Activated CD8-positive, alpha-beta memory T cell treated with anti-CD3 and anti-CD28 coated beads for 48 hours (primary cell): ENCODE results near the gene TSTD2.
"Not testable (repeated sequence)": the region's sequence is repeated elsewhere in the genome, so short reads cannot be mapped to it uniquely, and the experiment has no call there.

ENCODE experiments used
- DNase-seq, 3 experiments: peaks; one replicate each; pipeline ENCODE4 v3.0.0-alpha.2; 2020; ENCODE audit warnings: low read depth in 2 of 3, low spot score in 2 of 3

TSTD2 gene

DNA sequence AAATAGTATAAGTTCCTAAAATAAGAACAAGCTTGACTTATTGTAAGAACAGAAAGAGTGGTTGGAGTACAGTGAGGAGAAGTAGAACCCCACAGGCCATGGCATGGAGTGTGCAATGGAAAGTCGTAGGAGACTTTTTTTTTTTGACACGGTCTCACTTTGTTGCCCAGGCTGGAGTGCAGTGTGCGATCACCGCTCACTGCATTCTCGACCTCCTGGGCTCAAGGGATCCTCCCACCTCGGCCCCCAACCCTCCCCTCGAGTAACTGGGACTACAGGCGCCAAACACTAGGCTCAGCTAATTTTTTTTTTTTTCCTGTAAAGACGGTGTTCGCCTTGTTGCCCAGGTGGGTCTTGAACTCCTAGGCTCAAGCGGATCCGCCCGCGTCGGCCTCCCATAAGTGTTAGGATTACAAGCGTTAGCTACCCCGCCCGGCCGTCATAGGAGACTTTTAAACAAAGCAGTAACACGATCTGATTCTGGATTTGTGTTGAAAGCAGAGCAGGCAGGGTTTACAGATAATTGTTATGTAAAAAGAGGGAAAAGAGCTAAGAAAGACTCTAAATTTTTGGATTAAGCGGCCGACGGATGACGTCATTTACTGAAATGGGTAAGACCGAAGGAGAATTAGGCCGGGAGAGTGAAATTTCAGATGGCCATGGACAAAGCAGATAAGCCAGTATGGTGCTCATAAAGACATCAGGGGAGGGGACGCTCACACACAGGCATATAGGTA, 752 bp downstream of the TSTD2 start:
- DNase-seq: peak in 2 of 3 experiments; percentile 2 to 8

DNA sequence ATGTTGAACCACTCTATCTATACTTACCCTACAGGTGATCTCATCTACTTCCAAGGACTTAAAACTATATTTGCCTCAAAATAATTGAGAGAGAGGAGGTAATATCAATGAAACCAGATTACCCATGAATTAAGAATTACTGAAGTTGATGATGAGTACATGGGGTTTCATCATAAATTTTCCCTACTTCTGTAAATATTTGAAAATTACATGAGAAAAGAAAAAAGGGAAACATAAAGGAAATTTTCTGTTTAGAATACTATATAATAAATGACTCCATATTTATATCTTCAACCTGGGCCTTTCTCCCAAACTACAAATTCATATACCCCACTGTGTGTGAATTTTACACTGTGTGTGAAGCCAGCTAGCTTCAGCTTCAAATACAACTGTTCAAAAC, 2.6 kb downstream of the TSTD2 start:
- DNase-seq: no peak

DNA sequence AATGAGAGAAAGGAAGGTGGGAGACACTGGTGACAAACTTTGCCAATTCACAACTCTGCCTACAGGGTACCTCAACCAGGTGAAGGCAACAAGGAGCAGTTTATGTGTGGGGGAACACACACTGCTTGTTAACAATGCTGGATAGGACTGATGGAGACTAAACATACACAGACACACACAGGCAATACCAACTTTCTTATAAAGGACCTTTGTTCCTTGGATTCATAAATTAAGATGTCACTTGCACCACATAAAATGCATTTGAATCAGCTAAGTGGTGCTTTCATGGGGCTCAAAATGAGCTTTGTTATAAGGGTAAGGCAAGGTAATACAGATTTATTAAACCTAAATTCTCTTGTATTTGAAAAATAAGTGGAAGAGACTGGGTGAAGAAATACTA, 4.0 kb downstream of the TSTD2 start:
- no peak for DNase-seq

DNA sequence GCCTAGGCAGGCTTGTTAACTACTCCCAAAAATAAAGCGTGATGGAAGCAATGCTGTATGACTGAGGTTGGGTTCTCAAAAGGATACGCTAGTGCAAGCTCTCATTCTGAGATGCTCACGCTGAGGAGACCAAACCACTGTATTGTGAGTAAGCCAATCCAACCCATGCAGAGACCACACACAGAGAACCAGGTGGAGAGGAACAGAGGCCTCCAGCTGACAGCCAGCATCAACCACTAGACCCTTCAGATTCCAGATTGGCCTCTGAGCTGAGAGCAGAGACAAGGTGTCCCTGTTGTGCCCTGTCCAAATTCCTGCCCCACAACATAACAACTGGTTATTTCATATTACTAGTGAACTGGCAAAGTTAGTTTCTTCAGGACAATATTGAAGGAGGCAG, 4.5 kb downstream of the TSTD2 start:
- no peak for DNase-seq

DNA sequence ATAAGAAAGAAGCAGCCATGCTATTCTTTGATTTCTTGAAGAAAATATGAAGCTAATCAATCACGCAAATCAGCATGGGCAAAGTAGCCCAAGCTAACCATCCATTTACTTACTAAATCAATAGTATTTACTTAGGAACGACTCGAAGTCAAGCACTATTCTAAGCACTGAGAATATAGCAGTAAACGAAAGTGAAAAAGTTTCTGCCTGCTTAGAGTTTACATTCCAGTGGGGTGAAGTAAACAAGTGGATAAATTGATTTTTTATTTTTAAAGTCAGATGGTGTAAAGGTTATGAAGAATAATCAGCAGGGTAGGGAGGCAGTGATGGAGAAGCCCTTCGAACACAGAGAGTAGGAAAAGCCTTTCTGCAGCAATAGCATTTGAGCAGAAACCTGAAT, 5.5 kb downstream of the TSTD2 start:
- no peak for DNase-seq

DNA sequence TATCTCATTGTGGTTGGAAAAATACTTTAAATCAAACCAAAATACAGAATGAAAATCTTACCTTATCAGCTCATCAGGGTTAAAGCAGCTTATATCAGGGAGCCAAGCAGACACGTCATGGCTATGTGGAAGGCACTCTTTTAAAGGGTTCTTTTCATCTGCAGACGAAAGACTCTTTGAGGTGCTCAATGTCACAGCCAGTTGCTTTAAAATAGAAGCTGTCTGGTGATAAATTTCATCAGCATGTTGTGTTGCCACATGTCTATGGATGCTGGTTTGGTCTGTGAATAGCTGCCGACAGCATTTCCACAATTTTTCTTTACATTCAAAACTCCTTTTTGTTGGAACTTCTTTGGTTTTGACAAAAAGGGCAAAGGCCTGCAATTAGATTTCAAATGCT, 7.5 kb downstream of the TSTD2 start:
- no peak for DNase-seq

DNA sequence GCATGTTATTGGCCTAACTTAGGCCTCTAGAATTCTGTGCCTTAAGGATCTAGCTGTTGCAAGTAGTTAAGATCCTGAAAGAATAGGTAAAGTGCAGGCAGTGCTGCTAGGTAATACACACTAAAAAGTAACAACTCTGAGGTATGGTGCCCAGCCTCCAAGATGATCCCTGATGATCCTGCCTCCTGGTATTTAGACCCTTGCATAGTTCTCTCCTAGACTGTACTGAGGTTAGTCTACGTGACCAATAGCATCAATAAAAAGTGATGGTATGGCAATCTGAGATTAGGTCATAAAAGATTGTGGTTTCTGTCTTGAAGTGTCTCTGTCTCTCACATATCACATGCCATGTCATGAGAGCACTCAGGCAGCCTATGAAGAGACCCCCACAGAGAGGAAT, 9.2 kb downstream of the TSTD2 start:
- DNase-seq: no peak

DNA sequence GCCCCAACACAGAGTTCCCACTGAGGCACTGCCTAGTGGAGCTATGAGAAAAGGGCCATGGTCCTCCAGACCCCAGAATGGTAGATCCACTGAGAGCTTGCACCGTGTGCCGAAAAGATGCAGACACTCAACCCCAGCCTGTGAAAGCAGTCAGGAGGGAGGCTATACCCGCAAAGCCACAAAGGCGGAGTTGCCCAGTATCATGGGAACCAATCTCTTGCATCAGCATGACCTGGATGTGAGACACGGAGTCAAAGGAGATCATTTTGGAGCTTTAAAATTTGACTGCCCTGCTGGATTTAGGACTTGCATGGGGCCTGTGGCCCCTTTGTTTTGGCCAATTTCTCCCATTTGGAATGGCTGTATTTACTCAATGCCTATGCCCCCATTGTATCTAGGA, 10.7 kb downstream of the TSTD2 start:
- DNase-seq: not testable (repeated sequence)

DNA sequence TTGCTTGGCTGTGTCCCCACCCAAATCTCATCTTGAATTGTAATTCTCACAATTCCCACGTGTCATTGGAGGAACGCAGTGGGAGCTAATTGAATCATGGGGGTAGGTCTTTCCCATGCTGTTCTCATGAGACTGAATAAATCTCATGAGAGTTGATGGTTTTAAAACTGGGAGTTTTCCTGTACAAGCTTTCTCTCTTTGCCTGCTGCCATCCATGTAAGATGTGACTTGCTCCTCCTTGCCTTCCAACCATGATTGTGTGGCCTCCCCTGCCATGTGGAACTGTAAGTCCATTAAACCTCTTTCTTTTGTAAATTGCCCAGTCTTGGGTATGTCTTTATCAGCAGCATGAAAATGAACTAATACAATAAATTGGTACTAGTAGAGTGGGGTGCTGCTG, 13.1 kb downstream of the TSTD2 start:
- DNase-seq: not testable (repeated sequence)

DNA sequence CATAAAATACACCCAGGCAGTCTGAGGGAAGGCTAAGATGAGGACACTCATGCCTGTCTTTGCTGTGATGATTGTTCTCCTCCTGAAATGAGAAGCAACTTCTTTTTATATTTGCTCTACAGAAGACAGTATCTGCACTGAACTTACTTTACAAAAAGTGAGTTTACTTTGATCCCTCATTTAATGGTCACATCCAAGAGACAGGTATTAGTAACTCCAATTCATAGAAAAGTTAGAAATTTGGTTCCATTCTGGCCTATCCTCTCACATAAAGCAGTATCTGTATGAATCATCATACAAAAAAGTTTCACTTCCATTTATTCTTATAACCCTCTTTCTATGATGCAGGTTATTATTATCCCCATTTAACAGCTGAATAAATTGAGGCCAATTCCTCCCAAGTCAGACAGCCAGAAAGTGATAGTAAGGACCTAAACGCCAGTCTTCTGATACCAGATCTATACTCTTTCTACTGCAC, 15.2 kb downstream of the TSTD2 start:
- no peak for DNase-seq

DNA sequence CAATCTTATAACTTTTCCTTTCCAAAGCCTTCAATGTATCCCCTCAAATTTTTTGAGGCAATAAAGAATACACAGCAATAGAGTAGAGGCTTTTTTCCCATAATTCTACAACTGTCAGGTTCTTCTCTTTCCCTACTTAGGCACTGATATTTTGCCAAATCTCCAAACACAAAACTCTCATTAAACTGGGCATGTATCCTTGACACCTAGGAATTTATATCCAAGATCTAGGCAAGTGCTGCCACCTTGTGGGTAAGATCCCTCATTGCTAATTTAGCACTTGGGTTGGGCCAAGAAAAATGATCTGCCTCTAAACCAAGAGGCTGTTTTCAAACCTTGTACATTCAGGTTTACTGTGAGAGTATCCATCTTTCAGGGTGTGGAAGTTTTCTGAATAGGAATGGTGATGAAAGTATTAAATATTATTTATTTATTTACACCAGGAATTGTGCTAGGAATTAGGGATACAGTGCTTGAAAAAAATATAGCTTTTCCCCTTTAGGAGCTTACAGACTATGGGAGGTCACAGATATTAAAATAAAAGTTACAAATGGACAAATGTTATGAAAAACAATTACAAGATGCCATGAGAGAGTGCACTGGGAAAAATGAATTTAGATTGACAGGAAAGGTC, 17.6 kb downstream of the TSTD2 start:
- no peak for DNase-seq

DNA sequence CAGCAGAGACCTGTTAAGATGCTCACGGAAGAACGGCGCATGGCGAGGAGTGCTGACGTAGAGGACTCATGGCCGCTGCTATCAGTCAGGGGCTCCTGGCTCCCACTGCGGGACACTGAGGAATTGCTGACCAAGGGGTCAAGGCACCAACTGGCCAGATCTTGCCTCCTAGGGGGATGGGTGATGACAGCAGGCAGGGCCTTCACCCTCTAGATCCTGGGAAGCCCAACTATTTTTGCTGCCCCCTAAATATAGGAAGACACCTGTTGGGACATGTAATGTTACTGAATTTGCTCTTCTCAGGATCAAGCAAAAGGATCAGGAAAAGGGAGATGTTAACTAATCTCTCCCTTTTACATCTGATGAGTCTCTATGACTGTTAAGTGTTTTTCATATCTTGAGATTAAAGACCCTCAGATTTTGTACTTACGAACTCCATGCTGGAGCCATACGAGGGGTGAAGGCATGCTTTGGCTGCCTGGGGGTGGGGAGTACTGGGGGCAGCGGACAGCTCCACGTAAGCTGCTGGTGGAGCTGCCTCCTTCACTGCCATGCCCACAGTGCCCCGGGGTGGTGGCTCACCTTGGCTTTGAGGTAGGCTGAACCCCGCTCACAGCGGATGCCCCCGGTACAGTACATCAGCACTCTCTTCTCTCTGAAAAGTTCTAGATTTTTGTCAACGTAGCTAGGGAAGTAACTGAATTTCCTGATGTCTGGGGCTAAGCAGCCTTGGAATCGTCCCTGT, 28.1 kb downstream of the TSTD2 start:
- no peak for DNase-seq

DNA sequence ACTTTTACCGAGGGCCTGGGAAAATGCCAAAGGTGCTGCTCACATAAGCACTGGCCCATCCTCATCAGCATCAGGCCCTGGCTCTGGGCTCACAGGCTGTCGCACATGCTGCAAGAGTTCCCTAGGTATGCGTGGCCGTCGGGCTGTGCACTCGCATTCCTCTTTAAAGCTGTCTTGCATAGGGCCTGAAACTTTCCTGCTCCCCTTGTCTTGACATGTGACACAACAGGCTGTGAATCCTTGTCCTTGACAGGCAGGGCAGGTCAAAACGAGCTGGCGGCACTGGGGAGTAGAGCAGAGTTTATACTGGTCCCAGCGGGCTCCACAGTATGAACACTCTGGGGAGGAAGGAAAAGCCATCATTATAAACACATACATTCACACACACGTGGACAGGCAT, 30.7 kb downstream of the TSTD2 start:
- no peak for DNase-seq

DNA sequence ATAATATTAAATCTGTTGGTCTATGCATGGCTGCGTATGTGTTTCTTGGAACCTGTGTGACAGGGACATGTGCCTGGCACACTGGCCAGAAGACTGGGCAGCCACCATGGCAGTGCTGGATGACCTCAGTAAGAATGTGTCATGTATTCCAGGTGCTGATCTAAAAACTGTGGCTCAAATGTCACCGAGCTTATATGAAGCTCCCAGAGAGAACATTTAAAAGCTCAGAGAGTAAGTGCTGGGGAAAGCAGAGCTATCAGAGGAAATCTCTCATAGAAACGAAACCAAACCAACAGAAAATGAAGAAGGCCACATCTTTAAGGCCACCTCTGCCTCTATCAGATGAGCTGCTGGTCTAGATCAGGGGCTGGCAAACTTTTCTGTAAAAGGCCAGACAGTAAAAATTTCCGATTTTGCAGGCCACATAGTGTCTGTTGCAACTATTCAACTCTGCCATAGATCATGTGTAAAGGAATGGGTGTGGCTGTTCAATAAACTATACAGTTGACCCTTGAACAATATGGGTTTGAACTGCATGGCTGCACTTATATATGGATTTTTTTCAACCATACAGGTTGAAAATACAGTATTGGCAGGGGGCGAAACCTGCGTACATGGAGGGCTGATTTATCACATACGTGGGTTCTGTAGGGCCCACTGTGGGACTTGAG, 31.8 kb downstream of the TSTD2 start:
- no peak for DNase-seq

DNA sequence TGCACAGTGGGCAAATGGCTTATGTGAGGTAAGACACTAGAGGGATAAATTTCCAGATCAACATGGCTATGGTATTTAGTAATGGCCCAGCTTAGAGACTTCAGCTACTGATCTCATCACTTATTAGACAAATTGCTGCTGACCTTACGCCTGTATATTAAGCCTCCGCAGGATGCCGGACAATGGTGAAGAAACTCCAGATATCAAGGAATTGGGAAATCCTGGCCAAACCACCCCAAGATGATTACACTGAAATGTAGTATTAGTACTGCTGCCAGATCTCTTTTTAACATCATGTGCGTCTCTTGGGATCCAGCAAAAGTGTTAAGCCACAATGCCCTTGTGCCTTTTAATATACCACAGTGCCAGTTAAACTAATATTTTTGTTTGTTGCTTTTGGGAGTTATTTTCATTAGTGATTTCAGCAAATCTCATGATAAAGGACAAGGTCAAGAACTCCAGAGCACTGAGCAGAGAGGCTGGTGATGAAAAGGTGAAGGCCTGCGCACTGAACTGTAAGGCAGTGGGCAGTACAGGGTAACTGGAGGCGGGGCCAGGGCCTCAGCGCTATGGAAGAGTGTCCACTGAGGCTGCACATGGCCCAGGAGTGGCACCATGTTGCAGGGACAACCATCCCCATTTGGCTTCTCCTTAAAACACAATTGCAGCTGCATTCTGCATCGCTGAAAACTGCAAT, 32.5 kb downstream of the TSTD2 start:
- DNase-seq: no peak

DNA sequence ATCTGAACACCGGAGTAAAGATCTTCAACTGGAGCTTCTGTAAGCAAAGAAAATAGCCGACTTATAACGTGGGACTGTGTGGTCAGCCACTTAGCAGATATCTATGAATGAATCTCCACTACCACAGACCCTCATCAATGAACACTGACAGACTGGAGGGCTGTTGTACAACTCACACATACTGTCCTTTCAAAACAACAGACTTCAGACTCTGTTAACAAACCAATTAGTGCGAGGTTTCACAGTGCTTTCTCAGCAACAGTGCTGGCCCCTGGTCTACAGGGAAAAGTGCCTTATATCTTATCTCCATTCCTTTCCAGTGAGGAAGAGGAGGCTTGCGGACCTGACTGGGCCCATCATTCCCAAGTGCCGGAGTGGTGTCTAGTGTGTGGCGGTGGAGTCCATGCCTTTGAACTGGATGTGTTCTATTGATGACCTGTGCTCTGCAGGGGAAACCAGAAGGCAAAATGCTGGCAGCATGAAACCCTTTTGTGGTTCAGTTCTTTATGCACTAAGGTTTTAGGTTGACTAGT, 33.8 kb downstream of the TSTD2 start:
- DNase-seq: no peak

DNA sequence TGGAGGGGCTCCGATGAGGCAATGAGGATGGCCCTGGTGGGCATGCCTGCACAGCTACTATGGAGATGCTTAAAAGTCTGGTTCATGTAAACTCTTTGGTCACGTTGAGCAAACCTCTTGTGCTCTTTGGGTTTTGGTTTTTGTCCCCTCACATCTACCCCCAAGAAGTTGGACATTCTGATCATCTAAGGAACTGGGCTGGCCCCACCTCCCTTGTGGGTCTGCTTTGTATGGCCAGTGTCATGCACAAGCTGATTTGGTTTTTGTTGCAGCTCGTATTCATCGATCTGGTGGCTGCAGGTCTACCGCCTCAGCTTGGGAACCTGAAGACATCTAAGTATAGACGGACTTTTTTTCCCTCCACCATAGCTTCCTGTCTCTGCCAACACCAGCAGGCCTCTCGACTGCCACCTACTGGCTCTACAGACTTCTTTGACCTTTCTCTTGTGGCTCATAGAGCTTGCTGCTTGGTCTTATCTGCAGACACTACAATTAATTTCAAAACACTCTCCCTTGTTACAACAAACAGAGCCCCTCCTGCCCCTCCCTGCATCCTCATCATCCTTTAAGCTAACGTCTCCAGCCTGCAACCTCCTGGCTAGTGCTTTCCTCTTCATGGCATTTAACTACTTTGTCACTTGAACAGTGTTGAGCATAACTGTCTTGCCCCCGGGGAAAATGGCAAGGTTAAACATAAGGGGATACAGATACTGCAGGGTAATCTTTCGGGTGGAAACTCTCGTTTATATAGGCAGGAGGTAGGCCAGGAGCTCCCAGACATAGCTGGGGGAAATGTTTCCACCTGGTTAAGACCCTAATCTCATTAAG, 34.5 kb downstream of the TSTD2 start:
- DNase-seq: peak in 2 of 3 experiments; percentile 32 to 36

DNA sequence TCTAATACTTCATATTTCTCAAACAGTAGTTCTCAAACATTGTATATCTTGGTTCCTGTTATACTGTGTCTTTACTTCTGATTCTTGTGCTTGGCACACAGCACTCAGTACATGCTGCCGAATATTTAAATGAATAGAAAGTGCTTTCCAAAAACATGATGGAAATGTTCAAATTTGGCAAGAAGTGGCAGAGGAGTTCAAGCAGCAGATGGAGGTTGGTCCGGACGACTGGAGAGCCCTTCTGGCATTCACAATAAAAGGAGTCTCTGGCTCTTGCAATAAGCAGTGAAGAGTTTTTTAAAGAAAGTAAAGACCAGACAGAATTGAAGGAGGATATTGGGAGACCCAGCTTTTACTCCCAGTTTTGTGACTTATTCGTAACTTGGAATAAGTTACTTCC, 36.3 kb downstream of the TSTD2 start:
- no peak for DNase-seq

DNA sequence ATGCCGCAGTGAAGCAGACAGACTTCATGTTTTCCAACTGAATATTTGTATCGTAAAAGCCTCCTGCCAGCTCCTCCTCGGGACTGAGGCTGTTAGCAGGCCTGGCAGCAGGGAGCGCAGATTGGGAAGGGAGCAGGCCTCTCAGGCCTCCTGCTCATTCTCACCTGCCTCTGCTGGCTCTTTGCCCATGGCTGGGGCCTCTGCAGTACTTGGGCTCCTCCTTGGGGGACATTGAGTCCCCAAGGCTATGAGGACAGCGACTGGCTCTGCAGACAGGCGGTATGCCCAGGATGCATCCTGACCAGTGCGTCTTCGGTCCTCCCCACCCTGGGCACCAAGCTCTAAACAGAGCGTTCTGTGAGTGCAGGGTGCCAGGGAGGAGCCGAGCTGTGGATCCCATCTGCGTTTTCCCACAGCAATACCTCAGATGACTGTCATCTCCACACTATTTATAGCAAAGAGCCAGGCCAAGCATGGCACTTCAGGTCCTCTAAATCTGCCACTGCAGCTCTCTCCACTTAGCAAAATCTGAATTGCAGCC, 38.7 kb downstream of the TSTD2 start:
- DNase-seq: no peak

DNA sequence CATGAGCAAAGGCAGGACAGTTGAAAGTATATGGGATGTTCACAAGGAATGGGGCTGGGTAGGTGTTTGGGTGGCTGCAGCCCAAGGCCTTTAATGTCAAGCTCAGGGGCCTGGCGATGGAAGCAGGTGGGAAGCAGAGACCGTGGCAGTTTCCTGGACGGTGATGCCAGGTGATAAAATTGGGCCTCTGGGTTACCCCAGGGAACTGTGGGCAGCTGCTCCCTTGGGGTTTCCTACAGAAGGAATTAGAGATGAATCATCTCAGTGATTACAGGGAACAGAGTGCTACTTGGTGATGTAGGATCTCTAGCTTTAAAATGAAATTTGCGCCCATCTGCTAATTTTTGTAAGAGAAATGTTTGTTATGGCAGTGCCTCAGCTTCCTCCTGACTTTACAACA, 39.2 kb downstream of the TSTD2 start:
- DNase-seq: no peak
